AG10803 (cell line): ENCODE measurements around the gene DDX6.

Experiments used
- DNase-seq: peaks from one replicate; pipeline ENCODE4 v3.0.0; 2010; ENCODE audit warnings: low read depth
- H3K4me3 ChIP-seq: 2 replicates; pipeline ENCODE4 v1.5.1; 2011; ENCODE audit warnings: mild to moderate bottlenecking, low read length, control low read depth
- TF ChIP-seq, protein P1 (sequence below): conservative IDR thresholded peaks from 2 replicates; pipeline ENCODE4 v1.5.1; 2011; ENCODE audit warnings: mild to moderate bottlenecking, low read length, control low read depth, inconsistent platforms

DDX6 gene

DNA sequence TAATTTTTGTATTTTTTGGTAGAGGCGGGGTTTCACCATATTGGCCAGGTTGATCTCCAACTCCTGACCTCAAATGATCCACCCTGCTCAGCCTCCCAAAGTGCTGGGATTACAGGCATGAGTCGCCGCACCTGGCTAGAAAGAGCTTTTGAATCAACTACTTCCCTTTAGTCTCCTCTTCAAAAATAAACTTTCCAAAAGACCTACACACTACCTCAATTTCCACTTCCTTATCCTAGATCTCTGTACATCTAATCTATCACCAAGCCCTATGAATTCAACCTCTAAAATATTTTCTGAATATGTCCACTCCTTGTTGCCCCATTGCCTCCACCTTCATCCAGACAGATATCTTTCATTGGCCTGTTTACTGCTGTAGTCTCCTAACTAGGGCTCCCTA lies 13.1 kb upstream of the DDX6 start:
- no peak overlapping the region for H3K4me3 ChIP-seq
- TF ChIP-seq, protein P1, sequence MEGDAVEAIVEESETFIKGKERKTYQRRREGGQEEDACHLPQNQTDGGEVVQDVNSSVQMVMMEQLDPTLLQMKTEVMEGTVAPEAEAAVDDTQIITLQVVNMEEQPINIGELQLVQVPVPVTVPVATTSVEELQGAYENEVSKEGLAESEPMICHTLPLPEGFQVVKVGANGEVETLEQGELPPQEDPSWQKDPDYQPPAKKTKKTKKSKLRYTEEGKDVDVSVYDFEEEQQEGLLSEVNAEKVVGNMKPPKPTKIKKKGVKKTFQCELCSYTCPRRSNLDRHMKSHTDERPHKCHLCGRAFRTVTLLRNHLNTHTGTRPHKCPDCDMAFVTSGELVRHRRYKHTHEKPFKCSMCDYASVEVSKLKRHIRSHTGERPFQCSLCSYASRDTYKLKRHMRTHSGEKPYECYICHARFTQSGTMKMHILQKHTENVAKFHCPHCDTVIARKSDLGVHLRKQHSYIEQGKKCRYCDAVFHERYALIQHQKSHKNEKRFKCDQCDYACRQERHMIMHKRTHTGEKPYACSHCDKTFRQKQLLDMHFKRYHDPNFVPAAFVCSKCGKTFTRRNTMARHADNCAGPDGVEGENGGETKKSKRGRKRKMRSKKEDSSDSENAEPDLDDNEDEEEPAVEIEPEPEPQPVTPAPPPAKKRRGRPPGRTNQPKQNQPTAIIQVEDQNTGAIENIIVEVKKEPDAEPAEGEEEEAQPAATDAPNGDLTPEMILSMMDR: no peak
- no peak for DNase-seq

DNA sequence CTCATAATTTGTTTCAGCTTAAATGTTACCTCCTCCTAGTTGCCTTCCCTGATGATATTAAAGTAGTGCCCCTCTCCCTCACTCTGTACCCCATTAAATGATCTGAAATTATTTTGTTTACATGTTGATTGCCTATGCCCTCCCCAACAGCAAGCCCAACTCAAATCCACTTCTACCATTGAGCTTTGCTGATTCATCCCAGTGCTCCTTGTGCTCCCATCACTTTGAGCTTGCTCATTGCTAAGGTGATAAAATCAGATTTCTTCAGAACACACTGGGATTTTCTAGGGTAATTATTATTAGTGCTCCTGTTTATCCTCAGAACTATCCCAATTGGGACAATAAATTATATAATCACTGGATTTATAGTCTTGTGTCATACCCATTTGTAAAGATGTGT lies 8.4 kb upstream of the DDX6 start:
- DNase-seq: no peak

DNA sequence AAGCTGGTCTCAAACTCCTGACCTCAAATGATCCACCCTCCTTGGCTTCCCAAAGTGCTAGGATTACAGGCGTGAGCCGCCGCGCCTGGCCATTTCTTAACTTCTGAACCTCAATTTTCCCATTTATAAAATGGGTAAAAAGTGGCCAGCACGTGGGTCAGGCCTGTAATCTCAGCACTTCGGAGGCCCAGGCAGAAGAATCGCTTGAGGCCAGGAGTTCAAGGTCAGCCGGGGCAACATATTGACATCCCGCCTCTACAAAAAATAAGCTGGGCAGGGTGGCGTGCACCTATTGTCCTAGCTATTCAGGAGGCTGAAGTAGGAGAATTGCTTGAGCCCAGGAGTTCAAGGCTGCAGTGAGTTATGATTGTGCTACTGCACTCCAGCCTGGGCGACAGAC lies 6.5 kb upstream of the DDX6 start:
- DNase-seq: no peak
- TF ChIP-seq, protein P1: no peak

More for the DNA sequence above, 8.4 kb upstream of the DDX6 start:
- no peak overlapping the region for H3K4me3 ChIP-seq
- TF ChIP-seq, protein P1: no peak

DNA sequence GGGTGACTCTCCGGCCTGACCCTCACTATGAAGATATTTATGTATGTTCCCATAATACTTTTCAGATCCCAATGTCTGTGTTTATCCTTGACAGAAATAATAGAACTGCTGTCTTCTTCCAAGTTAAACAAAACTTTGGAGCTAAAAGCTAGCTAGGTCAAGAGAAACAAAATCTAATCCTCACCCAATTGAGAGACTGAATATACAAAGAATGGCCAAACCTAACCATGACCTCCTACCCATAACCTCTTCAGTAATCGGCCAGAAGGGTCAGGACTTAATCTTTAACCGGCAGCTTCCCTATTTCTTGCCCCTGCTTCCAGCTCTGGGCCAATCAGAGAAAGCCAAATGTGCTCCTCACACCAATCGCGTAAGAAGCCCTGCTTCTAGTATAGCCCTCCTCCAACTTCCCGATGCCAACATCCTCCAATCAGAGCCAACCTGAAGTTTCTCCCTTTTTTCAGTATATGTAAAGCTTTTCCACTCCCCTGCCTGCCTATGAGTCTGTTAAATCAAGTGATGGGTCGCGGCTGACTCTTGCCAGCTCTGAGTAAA lies 1.7 kb upstream of the DDX6 start:
- peak; percentile 85 for DNase-seq
- TF ChIP-seq, protein P1: no peak
- H3K4me3 ChIP-seq: peak overlapping the region; percentile 91

More for the DNA sequence above, 6.5 kb upstream of the DDX6 start:
- H3K4me3 ChIP-seq: no peak overlapping the region

DNA sequence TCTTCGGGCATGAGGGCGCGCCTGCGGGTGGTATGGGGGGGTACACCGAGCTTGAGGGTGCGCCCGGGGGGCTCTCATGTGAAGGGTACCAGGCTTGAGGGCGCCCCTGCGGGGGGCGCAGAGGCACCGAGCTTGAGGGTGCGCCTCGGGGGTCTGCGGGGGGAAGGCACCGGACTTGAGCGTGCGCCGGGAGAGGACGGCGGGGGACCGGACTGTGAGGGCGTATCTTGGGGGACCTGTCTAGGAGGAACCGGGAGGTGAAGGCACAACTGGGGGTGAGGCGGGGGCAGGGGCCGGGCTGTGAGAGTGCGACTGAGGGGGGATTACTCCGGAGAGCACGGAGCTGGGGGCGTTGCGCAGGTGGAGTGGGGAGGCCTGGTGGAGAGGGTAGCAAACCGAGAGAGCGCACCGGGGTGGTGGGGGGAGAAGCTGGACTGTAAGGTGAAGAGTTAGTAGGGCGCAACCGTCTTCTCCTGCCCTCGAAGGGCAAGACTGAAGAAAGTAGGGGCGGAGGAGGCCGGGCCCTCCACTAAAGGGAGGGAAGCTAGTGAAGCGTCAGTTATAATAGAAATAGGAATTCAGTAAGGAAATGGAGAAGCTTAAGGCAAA lies 1.1 kb upstream of the DDX6 start:
- TF ChIP-seq, protein P1: no peak
- DNase-seq: no peak
- peak overlapping the region; percentile 91 for H3K4me3 ChIP-seq

DNA sequence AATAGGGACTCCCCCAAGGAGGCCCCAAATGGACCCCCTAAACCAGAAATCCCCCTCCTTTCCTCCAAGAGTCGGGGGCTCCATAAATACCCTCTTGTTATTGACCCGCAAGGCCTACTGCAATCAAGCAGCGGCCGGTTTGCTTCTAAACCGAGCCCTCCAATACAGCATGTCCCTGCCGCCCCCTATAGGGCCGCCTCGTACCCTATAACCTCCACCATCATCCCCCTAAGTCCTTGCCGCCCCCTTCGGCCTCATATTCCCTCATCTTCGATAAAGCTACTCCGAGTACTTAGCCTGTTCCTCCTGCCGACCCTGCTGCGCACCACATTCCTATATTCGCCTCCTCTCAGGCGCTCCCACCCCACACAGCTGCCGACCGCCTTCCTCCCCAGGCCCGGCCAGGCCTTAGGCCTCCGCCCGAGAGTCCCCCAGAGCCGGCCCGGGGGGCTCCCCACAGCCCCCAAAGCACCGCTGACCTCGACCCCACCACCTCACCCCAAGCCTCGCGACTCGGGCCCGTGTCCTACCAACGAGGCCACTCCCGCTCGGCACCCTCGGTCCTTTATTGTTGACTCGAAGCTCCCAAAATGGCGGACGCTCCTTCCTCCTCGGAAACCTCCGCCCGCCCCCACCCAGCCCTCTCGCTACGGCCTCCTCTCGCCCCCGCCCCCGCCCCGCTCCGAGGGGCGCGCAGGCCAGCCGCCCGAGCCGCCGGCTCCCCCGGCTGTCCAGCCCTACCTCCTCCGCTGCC lies 430 bp downstream of the DDX6 start:
- H3K4me3 ChIP-seq: peak overlapping the region; percentile 91
- TF ChIP-seq, protein P1: peak; percentile 54
- peak; percentile 60 for DNase-seq
